WTC11 (cell line): ENCODE measurements around the gene NR1D1. TPM values are rescaled to one million over a fixed set of nuclear protein-coding genes. Genes with fewer than 3 reads are reported as not detected.

Source experiments
- ATAC-seq: fragments of 200-7000 bp; cut with Tn5 transposase; 2 replicates; pipeline ENCODE4 v1.10.0; 2021; ENCODE audit warnings: mild to moderate bottlenecking, moderate library complexity
- CTCF ChIA-PET: fragments of 300-600 bp; sonication (Branson Sonifier 250); formaldehyde crosslinking; loops from one replicate; lab custom pipeline; 2021; ENCODE audit warnings: antibody characterized with exemption; lab: Charles Lee
- POLR2A ChIA-PET: fragments of 350-600 bp; sonication (Branson Sonifier 250); formaldehyde crosslinking; loops from one replicate; lab custom pipeline; 2021; ENCODE audit warnings: antibody characterized with exemption; lab: Charles Lee
- DNase-seq: peaks from one replicate; pipeline ENCODE4 v3.0.0; 2021; ENCODE audit warnings: low spot score
- H3K27ac Mint-ChIP-seq: 2 replicates; pipeline ENCODE4 v1.8.0; 2021; ENCODE audit warnings: mixed read lengths
- H3K27me3 Mint-ChIP-seq: 2 replicates; pipeline ENCODE4 v1.8.0; 2021; ENCODE audit warnings: low read depth, mild to moderate bottlenecking, moderate library complexity, mixed read lengths
- H3K36me3 Mint-ChIP-seq: 2 replicates; pipeline ENCODE4 v1.8.0; 2021; ENCODE audit warnings: mixed read lengths
- H3K4me1 Mint-ChIP-seq: 2 replicates; pipeline ENCODE4 v1.8.0; 2022; ENCODE audit warnings: mixed read lengths
- H3K4me3 Mint-ChIP-seq: 2 replicates; pipeline ENCODE4 v1.8.0; 2021; ENCODE audit warnings: mild to moderate bottlenecking, moderate library complexity, mixed read lengths
- H3K9me3 Mint-ChIP-seq: 2 replicates; pipeline ENCODE4 v1.8.0; 2021; ENCODE audit warnings: mixed read lengths
- ATF1 ChIP-seq: sonication (generic); formaldehyde crosslinking; IDR thresholded peaks from 2 replicates; pipeline ENCODE4 v1.8.1; 2023; ENCODE audit warnings: mild to moderate bottlenecking, moderate library complexity, missing genetic modification reagents
- ATF6 ChIP-seq: sonication (generic); formaldehyde crosslinking; IDR thresholded peaks from 2 replicates; pipeline ENCODE4 v1.8.1; 2023; ENCODE audit warnings: mild to moderate bottlenecking, missing genetic modification reagents
- CTCF ChIP-seq: fragments of 200-600 bp; IDR thresholded peaks from 2 replicates; pipeline ENCODE4 v1.8.0; 2022; ENCODE audit warnings: antibody characterized with exemption
- ERG ChIP-seq: fragments of 250-450 bp; sonication (Bioruptor Pico); IDR thresholded peaks from 2 replicates; pipeline ENCODE4 v1.8.0; 2021; ENCODE audit warnings: mild to moderate bottlenecking
- ETV6 ChIP-seq: sonication (generic); formaldehyde crosslinking; IDR thresholded peaks from 2 replicates; pipeline ENCODE4 v1.8.1; 2022; ENCODE audit warnings: mild to moderate bottlenecking, missing genetic modification reagents
- FOXK1 ChIP-seq: sonication (generic); formaldehyde crosslinking; IDR thresholded peaks from 2 replicates; pipeline ENCODE4 v1.8.0; 2022; ENCODE audit warnings: mild to moderate bottlenecking, moderate library complexity, missing genetic modification reagents
- GABPB1 ChIP-seq: sonication (generic); formaldehyde crosslinking; IDR thresholded peaks from 2 replicates; pipeline ENCODE4 v1.8.1; 2023; ENCODE audit warnings: mild to moderate bottlenecking, missing genetic modification reagents
- JUN ChIP-seq: sonication (generic); formaldehyde crosslinking; IDR thresholded peaks from 2 replicates; pipeline ENCODE4 v1.8.0; 2023; ENCODE audit warnings: mild to moderate bottlenecking, missing genetic modification reagents
- MAX ChIP-seq: sonication (generic); formaldehyde crosslinking; IDR thresholded peaks from 2 replicates; pipeline ENCODE4 v1.8.0; 2022; ENCODE audit warnings: mild to moderate bottlenecking, missing genetic modification reagents
- MXD4 ChIP-seq: fragments of 250-450 bp; sonication (Bioruptor Pico); IDR thresholded peaks from 2 replicates; pipeline ENCODE4 v1.8.0; 2021; ENCODE audit warnings: mild to moderate bottlenecking, moderate library complexity, borderline replicate concordance
- NFE2L1 ChIP-seq: sonication (generic); formaldehyde crosslinking; IDR thresholded peaks from 2 replicates; pipeline ENCODE4 v1.8.1; 2023; ENCODE audit warnings: missing genetic modification reagents
- NR2C2 ChIP-seq: sonication (generic); formaldehyde crosslinking; IDR thresholded peaks from 2 replicates; pipeline ENCODE4 v1.8.0; 2022; ENCODE audit warnings: mild to moderate bottlenecking, missing genetic modification reagents
- PRRX2 ChIP-seq: fragments of 250-450 bp; sonication (Bioruptor Pico); IDR thresholded peaks from 2 replicates; pipeline ENCODE4 v1.8.0; 2021; ENCODE audit warnings: mild to moderate bottlenecking
- SP1 ChIP-seq: sonication (generic); formaldehyde crosslinking; conservative IDR thresholded peaks from 2 replicates; pipeline ENCODE4 v1.8.1; 2022; ENCODE audit warnings: missing genetic modification reagents
- TEAD1 ChIP-seq: sonication (generic); formaldehyde crosslinking; IDR thresholded peaks from 2 replicates; pipeline ENCODE4 v1.8.0; 2022; ENCODE audit warnings: mild to moderate bottlenecking, missing genetic modification reagents
- TEAD4 ChIP-seq: sonication (generic); formaldehyde crosslinking; IDR thresholded peaks from 2 replicates; pipeline ENCODE4 v1.8.0; 2022; ENCODE audit warnings: mild to moderate bottlenecking, missing genetic modification reagents
- USF1 ChIP-seq: sonication (generic); formaldehyde crosslinking; IDR thresholded peaks from 2 replicates; pipeline ENCODE4 v1.8.0; 2022; ENCODE audit warnings: mild to moderate bottlenecking, missing genetic modification reagents
- USF2 ChIP-seq: sonication (generic); formaldehyde crosslinking; IDR thresholded peaks from 2 replicates; pipeline ENCODE4 v1.8.1; 2023; ENCODE audit warnings: mild to moderate bottlenecking, missing genetic modification reagents, moderate library complexity
- ZNF121 ChIP-seq: sonication (generic); formaldehyde crosslinking; IDR thresholded peaks from 2 replicates; pipeline ENCODE4 v1.8.0; 2023; ENCODE audit warnings: missing genetic modification reagents
- ZNF232 ChIP-seq: sonication (generic); formaldehyde crosslinking; IDR thresholded peaks from 2 replicates; pipeline ENCODE4 v1.8.0; 2022; ENCODE audit warnings: mild to moderate bottlenecking, missing genetic modification reagents
- ZNF396 ChIP-seq: fragments of 250-450 bp; sonication (Bioruptor Pico); IDR thresholded peaks from 2 replicates; pipeline ENCODE4 v1.8.0; 2021; ENCODE audit warnings: mild to moderate bottlenecking, moderate library complexity, borderline replicate concordance
- ZNF416 ChIP-seq: fragments of 250-450 bp; sonication (Bioruptor Pico); IDR thresholded peaks from 2 replicates; pipeline ENCODE4 v1.9.0; 2021; ENCODE audit warnings: mild to moderate bottlenecking, inconsistent platforms
- ZNF423 ChIP-seq: fragments of 250-450 bp; sonication (Bioruptor Pico); IDR thresholded peaks from 2 replicates; pipeline ENCODE4 v2.1.2; 2022; ENCODE audit warnings: mild to moderate bottlenecking, moderate library complexity
- total RNA-seq: library from RNA; stranded (reverse); gene quantifications from 3 replicates; pipeline ENCODE4 v1.2.3, GENCODE V29; 2021

NR1D1 gene
- total RNA-seq, 1 experiment from 2014 or later = 5.6 TPM

GRCh38 chr17:40115101-40115436 lies 14.7 kb upstream of the NR1D1 start:
- TF ChIP-seq ZNF423 (CRISPR knock-in tag) = no peak
- TF ChIP-seq TEAD4 (CRISPR knock-in tag) = no peak
- TF ChIP-seq ERG = no peak
- no peak for TF ChIP-seq NFE2L1 (CRISPR knock-in tag)
- TF ChIP-seq FOXK1 (CRISPR knock-in tag) = no peak
- TF ChIP-seq MXD4 (CRISPR knock-in tag) = no peak
- no peak for TF ChIP-seq ATF6
- TF ChIP-seq ETV6 = no peak
- TF ChIP-seq, all 79 proteins: peak for 0

GRCh38 chr17:40113907-40114245 lies 13.5 kb upstream of the NR1D1 start:
- TF ChIP-seq GABPB1 (CRISPR knock-in tag) = 0 out of 2 replicates have a peak, but pooled peaks have one; percentile 33
- no peak for TF ChIP-seq USF1 (CRISPR knock-in tag)
- no peak for DNase-seq
- ChIA-PET CTCF (interaction anchor here (0.6 to 6.7 kb wide), 35 partner anchors 8 to 419 kb away, joined by 3 to 185 read pairs (median 12); partner anchors contain the start of genes CASC3, CSF3, MED24 and MSL1), POLR2A (interaction anchor here (0.5 to 5.7 kb wide), 11 partner anchors 8 to 181 kb away, joined by 3 to 56 read pairs (median 9); partner anchors contain the start of genes CASC3, CDC6, MSL1 and NR1D1)
- Mint-ChIP-seq H3K36me3 (no peaks in the 10 kb centered on the region), H3K9me3 (no peaks in the 10 kb centered on the region), H3K4me3 (peak overlapping the region; percentile 58), H3K27me3 (no peaks in the 10 kb centered on the region), H3K27ac (peak overlapping the region; percentile 98), H3K4me1 (peaks cover 71% of the 10 kb centered on the region)
- no peak for ATAC-seq

More at GRCh38 chr17:40115101-40115436, 14.7 kb upstream of the NR1D1 start:
- ATAC-seq (no peak), DNase-seq (no peak)
- H3K4me3 Mint-ChIP-seq = no peak overlapping the region
- H3K9me3 Mint-ChIP-seq = no peaks in the 10 kb centered on the region
- peak overlapping the region; percentile 77; the same call in 1 of the 2 replicates for H3K27ac Mint-ChIP-seq
- POLR2A ChIA-PET = interaction anchor here (1.0 to 5.7 kb wide), 3 partner anchors 10 to 25 kb away, joined by 3 to 56 read pairs (median 17); partner anchors contain the start of genes CASC3 and NR1D1
- CTCF ChIA-PET = interaction anchor here (1.0 to 6.7 kb wide), 6 partner anchors 15 to 104 kb away, joined by 3 to 185 read pairs (median 61); partner anchors contain the start of genes NR1D1 and WIPF2
- H3K4me1 Mint-ChIP-seq = peaks cover 62% of the 10 kb centered on the region
- H3K27me3 Mint-ChIP-seq = no peaks in the 10 kb centered on the region
- H3K36me3 Mint-ChIP-seq = no peaks in the 10 kb centered on the region

GRCh38 chr17:40113110-40113906 lies 12.9 kb upstream of the NR1D1 start:
- Mint-ChIP-seq H3K4me1 (peaks cover 72% of the 10 kb centered on the region), H3K27me3 (peaks cover 3% of the 10 kb centered on the region), H3K27ac (peak overlapping the region; percentile 98), H3K36me3 (no peaks in the 10 kb centered on the region), H3K4me3 (peak overlapping the region; percentile 58), H3K9me3 (no peaks in the 10 kb centered on the region)
- ChIA-PET POLR2A (interaction anchor here (0.5 to 5.7 kb wide), 19 partner anchors 8 to 182 kb away, joined by 3 to 56 read pairs (median 4); partner anchors contain the start of genes CASC3, CDC6, MED24 and MSL1), CTCF (interaction anchor here (0.6 to 6.7 kb wide), 46 partner anchors 9 to 420 kb away, joined by 3 to 185 read pairs (median 7); partner anchors contain the start of genes CASC3, CSF3, MED24 and MSL1)
- ATAC-seq = peak; percentile 35
- peak; percentile 92 for DNase-seq
- TF ChIP-seq ZNF121 (no peak), JUN (CRISPR knock-in tag) (no peak), ZNF396 (CRISPR knock-in tag) (no peak), MAX (CRISPR knock-in tag) (peak; percentile 94), GABPB1 (CRISPR knock-in tag) (no peak), ZNF416 (CRISPR knock-in tag) (0 out of 2 replicates have a peak, but pooled peaks have one; percentile 21), ZNF232 (no peak), ATF1 (no peak), NR2C2 (no peak), FOXK1 (CRISPR knock-in tag) (peak; percentile 86), USF1 (CRISPR knock-in tag) (peak; percentile 95), TEAD4 (CRISPR knock-in tag) (no peak), PRRX2 (CRISPR knock-in tag) (0 out of 2 replicates have a peak, but pooled peaks have one; percentile 37), USF2 (CRISPR knock-in tag) (peak; percentile 95), SP1 (peak; percentile 64), CTCF (peak; percentile 66), TEAD1 (peak; percentile 57; the same call in 1 of the 2 replicates)
